Measurements from ENCODE around the gene SAG. TPM values are rescaled to one million over a fixed set of nuclear protein-coding genes. Genes with fewer than 3 reads are reported as not detected.

SAG gene
- total RNA-seq, 2 experiments from 2014 or later, result not detected

DNA sequence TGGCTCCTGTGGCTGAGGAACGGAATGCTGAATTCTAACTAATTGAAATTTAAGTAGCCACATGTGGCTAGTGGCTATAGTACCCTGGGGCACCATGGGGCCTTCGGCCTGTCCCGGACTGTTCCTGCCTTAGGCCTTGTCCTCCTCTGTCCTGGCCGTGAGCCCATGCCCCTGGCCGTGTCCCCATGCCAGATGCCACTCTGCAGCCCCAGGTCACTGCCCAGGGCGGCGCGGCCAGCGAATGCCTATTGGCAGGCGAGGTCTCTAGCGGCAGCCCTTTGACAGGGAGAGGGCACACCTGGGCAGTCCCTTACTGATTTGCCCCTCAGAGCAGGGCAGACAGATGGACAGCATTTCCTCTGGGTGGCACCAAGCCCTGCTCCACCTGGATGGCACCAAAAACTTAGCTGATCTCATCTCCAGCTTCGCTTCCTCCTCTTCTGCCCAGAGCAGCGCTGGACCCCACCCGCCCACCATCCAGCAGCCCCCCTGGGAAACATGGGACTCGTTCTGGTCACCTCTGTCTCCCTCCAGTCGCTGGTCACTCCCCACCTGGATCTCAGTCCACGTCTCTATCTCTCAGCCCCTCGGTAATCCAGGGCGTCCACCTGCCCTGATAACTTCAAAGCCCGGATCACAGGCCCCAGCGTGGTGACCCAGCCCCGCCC lies 45.6 kb downstream of the SAG start:
- Mint-ChIP-seq H3K36me3 (ENCODE audit: low read depth) (peaks cover 24% of the 10 kb centered on the region), H3K4me1 (peaks cover 68% of the 10 kb centered on the region), H3K27ac (peak overlapping the region; percentile 93), H3K4me3 (peak overlapping the region; percentile 83), H3K27me3 (no peaks in the 10 kb centered on the region), H3K9me3 (no peaks in the 10 kb centered on the region)
- no peak for DNase-seq
- ChIA-PET POLR2A (no interaction called here), CTCF (interaction anchor here (0.6 to 2.0 kb wide), 15 partner anchors 9 to 90 kb away, joined by 3 to 12 read pairs (median 4); no protein-coding TSS in a partner anchor)

DNA sequence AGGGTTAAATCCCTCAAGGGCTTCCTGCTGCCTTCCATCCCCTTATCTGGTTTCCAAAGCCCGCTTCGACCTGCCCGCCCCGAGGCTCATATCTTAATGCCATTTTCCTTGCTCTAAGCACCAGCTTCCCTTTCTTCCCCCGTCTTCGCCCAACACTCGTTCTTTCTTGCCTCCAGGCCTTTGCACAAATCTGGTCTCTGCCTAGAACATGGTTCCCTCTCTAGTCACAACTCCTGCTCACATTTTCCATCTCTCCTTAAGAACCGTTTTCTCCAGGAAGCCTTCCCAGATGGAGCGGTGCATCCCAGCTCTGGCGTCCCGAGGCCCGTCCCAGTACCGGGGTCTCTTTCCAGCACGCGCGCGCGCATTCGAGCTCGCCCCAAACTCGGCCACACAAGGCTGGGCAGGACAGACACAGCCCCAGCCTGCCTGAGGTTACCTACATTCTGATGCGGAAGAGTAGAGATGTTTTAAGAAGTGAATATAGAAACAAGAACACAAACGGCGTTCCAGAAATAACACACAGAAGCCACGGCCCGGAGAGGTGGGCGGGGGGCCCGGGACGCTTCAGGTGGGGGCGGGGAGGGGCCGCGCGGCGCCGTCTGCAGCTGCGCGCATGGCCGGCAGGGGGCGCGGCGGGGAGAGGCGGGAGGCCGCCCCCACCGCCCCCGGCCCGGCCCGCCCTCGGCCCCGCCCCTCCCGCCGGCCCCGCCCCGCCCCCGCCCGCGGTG lies 46.3 kb downstream of the SAG start, which contains the start of gene DGKD:
Gene DGKD (plus strand): TSS at position 726 of the 731 bp plus-strand sequence. CDS start 25 bp downstream, outside the sequence.
- DNase-seq, result peak; percentile 69
- ChIA-PET CTCF (interaction anchor here (0.6 to 2.0 kb wide), 16 partner anchors 8 to 91 kb away, joined by 3 to 12 read pairs (median 4); no protein-coding TSS in a partner anchor), POLR2A (interaction anchor here (1.0 kb wide), 1 partner anchor 22 kb away, joined by 3 read pairs; no protein-coding TSS in a partner anchor)
- Mint-ChIP-seq H3K27me3 (no peaks in the 10 kb centered on the region), H3K27ac (peak within 1 kb of the TSS; percentile 93), H3K4me3 (peak within 1 kb of the TSS; percentile 83), H3K36me3 (ENCODE audit: low read depth) (peaks cover 29% of the 10 kb centered on the region), H3K4me1 (peaks cover 73% of the 10 kb centered on the region), H3K9me3 (no peaks in the 10 kb centered on the region)

DNA sequence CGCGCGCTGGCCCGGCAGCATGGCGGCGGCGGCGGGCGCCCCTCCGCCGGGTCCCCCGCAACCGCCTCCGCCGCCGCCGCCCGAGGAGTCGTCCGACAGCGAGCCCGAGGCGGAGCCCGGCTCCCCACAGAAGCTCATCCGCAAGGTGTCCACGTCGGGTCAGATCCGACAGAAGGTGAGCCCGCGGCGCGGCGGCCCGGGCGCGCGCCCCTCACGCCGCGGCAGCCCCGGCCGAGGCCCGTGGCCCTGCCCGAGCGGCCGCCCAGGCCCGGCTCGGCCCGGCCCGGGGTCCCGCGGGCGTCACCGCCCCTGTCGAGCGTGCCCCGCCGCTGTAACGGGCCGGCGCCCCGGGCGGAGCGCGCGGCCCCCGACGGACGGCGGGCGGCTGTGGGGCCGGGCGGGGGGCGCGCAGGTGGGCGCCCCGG lies 46.9 kb downstream of the SAG start:
- no peaks in the 10 kb centered on the region for H3K9me3 Mint-ChIP-seq
- no peak overlapping the region for H3K27ac Mint-ChIP-seq
- ChIA-PET POLR2A (interaction anchor here (1.0 kb wide), 1 partner anchor 23 kb away, joined by 3 read pairs; no protein-coding TSS in a partner anchor), CTCF (interaction anchor here (1.0 to 2.0 kb wide), 9 partner anchors 9 to 88 kb away, joined by 3 to 12 read pairs (median 4); no protein-coding TSS in a partner anchor)
- H3K27me3 Mint-ChIP-seq, result no peaks in the 10 kb centered on the region
- H3K4me3 Mint-ChIP-seq, result no peak overlapping the region
- H3K36me3 Mint-ChIP-seq (ENCODE audit: low read depth), result peaks cover 31% of the 10 kb centered on the region
- H3K4me1 Mint-ChIP-seq, result peaks cover 72% of the 10 kb centered on the region
- no peak for DNase-seq

DNA sequence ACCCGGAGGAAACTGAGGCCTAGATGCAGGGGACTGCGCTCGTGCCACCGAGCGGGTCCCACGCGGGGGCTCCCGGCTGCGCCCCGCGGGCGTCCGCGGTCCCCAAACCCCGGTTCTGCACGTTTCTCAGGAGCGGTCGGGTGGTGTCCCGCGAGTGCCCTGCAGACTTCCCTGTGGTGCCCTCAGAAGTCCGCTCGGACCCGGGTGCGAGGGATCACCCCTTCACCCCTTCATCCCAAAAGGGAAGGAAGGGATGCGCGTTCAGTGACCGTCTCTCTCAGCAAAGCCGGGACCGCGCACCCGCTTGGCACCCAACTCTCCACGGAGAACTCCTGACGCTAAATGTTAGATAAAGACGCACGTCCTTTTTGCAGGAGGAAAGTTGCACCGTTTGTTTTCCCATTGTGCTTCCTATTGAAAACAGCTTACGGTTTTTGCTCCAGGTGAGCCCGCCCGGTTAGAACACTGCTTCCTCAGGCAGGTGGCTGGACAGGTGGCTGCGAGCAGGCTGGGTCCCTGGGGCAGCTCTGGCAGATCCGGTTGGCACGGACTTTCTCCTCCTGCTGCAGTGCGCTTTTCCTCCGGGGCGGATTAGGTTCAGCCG lies 47.5 kb downstream of the SAG start:
- ChIA-PET POLR2A (no interaction called here), CTCF (interaction anchor here (1.0 to 2.0 kb wide), 7 partner anchors 10 to 84 kb away, joined by 3 to 8 read pairs (median 3); no protein-coding TSS in a partner anchor)
- Mint-ChIP-seq H3K27ac (peak overlapping the region; percentile 81), H3K27me3 (no peaks in the 10 kb centered on the region), H3K4me1 (peaks cover 75% of the 10 kb centered on the region), H3K9me3 (no peaks in the 10 kb centered on the region), H3K36me3 (ENCODE audit: low read depth) (peaks cover 36% of the 10 kb centered on the region), H3K4me3 (peak overlapping the region; percentile 82)
- peak; percentile 13 for DNase-seq

DNA sequence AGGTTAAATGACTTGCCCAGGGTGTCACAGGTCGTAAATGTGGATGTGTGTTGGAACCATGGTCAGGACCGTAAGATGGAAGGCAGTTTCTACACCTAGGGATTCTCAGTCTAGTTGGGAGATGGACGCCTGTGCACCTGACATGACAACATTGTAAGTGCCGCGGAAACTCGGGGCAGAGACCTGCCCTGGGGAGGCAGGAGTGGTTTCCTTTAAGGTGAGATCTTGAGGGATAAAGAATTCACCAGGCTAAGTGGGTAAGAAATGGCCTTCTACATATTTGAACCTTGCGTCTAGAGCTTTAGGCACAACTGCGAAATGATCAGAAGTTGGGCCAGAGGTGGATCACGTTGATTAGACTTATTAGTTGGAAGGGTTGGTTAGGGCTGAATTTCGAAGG lies 48.3 kb downstream of the SAG start:
- DNase-seq, result no peak
- ChIA-PET CTCF (interaction anchor here (1.0 to 2.9 kb wide), 5 partner anchors 9 to 83 kb away, joined by 3 to 13 read pairs (median 3); no protein-coding TSS in a partner anchor), POLR2A (interaction anchor here (0.6 kb wide), 1 partner anchor 86 kb away, joined by 6 read pairs; no protein-coding TSS in a partner anchor)
- H3K36me3 Mint-ChIP-seq (ENCODE audit: low read depth), result peaks cover 39% of the 10 kb centered on the region
- peak overlapping the region; percentile 82 for H3K4me3 Mint-ChIP-seq
- H3K27ac Mint-ChIP-seq, result peak overlapping the region; percentile 81
- no peaks in the 10 kb centered on the region for H3K9me3 Mint-ChIP-seq
- no peaks in the 10 kb centered on the region for H3K27me3 Mint-ChIP-seq
- H3K4me1 Mint-ChIP-seq, result peaks cover 68% of the 10 kb centered on the region

DNA sequence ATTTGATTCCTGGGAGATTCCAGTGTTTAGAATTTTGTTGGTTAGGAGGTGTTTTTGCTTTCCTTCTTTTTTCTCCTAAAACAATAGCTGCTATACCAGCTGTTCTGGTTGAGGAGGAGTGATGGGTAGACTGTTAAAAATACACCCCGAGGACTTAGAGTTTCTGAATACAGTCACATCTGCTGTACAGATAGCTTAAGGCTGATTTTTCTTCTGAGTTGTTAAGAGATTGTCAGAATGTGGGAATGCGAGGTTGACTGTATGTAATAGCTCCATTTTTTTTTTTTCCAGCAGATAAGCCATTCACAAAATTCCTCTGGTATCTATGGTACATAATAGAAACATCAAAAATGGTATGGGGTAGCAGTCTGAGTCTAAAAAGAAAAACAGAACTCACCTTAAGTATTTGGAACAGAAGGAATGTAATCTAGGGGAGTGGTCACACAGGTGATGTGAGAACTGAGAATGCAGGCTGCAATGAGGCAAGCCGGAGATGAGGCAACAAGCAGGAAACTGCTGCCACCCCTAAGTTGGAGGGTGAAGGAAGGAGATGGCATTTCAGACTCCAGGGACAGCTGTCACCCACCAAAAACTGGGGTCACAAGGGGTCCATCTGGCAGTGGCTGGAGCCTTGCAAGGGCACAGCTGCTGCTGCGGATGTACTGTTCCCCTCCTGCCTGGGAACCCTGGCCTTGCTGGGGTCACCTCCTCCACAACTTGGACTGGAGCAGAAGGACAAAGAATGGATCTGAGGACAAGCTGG lies 49.1 kb downstream of the SAG start:
- no peaks in the 10 kb centered on the region for H3K9me3 Mint-ChIP-seq
- ChIA-PET POLR2A (interaction anchor here (0.6 to 0.7 kb wide), 2 partner anchors 62 to 87 kb away, joined by 3 to 6 read pairs; no protein-coding TSS in a partner anchor), CTCF (interaction anchor here (1.2 to 2.9 kb wide), 6 partner anchors 9 to 113 kb away, joined by 3 to 13 read pairs (median 4); no protein-coding TSS in a partner anchor)
- H3K27ac Mint-ChIP-seq, result no peak overlapping the region
- peaks cover 62% of the 10 kb centered on the region for H3K4me1 Mint-ChIP-seq
- peak overlapping the region; percentile 82 for H3K4me3 Mint-ChIP-seq
- no peak for DNase-seq
- H3K36me3 Mint-ChIP-seq (ENCODE audit: low read depth), result peaks cover 44% of the 10 kb centered on the region
- no peaks in the 10 kb centered on the region for H3K27me3 Mint-ChIP-seq

DNA sequence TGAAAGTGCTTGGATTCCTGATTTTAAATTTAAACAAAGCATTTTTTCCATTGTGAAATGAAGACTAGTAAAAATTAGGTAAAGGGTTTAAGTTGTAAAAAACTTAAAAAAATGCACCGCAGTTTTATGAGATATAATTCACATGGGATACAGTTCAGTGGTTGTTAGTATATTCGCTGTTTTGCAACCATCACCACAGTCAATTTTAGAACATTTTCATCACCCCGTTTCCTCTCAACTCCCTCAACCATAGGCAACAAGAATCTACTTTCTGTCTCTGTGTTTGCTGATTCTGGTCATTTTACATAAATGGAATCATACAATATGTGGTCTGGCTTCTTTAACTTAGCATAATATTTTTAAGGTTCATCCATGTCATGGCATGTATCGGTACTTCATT lies 50.7 kb downstream of the SAG start:
- Mint-ChIP-seq H3K36me3 (ENCODE audit: low read depth) (peaks cover 50% of the 10 kb centered on the region), H3K4me3 (no peak overlapping the region), H3K4me1 (peaks cover 58% of the 10 kb centered on the region), H3K9me3 (no peaks in the 10 kb centered on the region), H3K27me3 (no peaks in the 10 kb centered on the region), H3K27ac (no peak overlapping the region)
- POLR2A ChIA-PET, result no interaction called here
- no peak for DNase-seq
- CTCF ChIA-PET, result interaction anchor here (1.4 to 2.9 kb wide), 2 partner anchors 8 to 14 kb away, joined by 4 to 13 read pairs; no protein-coding TSS in a partner anchor

DNA sequence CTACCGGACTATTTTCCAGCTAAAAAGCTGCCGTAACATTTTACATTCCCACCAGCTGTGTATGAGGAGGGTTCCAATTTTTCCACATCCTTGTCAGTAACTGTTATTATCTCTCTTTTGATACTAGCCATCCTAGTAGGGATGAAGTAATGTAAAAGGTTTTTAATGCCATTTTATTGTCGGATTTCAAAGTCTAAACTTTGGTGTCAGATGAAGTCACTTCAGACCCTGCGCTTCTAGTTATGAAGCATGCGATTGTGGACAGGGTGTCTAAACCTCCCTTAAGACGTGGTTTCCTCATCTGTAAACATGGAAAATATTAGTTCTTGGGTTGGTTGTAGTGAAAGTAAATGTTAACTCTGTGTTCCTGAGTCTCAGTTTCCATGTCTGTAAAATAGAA lies 51.3 kb downstream of the SAG start:
- DNase-seq, result no peak
- H3K27ac Mint-ChIP-seq, result no peak overlapping the region
- POLR2A ChIA-PET, result no interaction called here
- peaks cover 52% of the 10 kb centered on the region for H3K4me1 Mint-ChIP-seq
- H3K4me3 Mint-ChIP-seq, result no peak overlapping the region
- peaks cover 2% of the 10 kb centered on the region for H3K9me3 Mint-ChIP-seq
- CTCF ChIA-PET, result no interaction called here
- H3K36me3 Mint-ChIP-seq (ENCODE audit: low read depth), result peaks cover 56% of the 10 kb centered on the region
- no peaks in the 10 kb centered on the region for H3K27me3 Mint-ChIP-seq

DNA sequence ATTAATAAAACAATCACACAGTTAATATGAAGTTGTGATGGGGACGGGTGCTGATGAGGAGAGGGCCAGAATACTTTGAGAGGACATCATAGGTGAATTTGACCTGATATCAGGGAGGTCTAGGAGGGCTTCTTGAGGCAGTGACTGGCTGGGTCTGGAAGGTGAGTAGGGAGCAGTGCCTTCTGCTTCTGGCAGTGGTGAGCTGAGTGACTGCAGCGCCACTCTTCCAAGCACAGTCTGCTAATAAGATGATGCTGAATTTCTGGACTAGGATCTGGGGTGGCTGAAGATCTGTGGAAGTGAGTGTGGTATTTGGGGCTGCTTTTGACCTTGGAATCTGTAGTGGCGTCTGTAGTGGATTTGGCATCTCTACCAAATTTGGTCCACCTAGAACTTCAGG lies 52.2 kb downstream of the SAG start:
- peaks cover 2% of the 10 kb centered on the region for H3K9me3 Mint-ChIP-seq
- H3K27me3 Mint-ChIP-seq, result no peaks in the 10 kb centered on the region
- DNase-seq, result no peak
- peaks cover 62% of the 10 kb centered on the region for H3K36me3 Mint-ChIP-seq (ENCODE audit: low read depth)
- POLR2A ChIA-PET, result no interaction called here
- CTCF ChIA-PET, result interaction anchor here (2.1 kb wide), 1 partner anchor 28 kb away, joined by 7 read pairs; no protein-coding TSS in a partner anchor
- H3K27ac Mint-ChIP-seq, result no peak overlapping the region
- H3K4me3 Mint-ChIP-seq, result no peak overlapping the region
- peaks cover 52% of the 10 kb centered on the region for H3K4me1 Mint-ChIP-seq

DNA sequence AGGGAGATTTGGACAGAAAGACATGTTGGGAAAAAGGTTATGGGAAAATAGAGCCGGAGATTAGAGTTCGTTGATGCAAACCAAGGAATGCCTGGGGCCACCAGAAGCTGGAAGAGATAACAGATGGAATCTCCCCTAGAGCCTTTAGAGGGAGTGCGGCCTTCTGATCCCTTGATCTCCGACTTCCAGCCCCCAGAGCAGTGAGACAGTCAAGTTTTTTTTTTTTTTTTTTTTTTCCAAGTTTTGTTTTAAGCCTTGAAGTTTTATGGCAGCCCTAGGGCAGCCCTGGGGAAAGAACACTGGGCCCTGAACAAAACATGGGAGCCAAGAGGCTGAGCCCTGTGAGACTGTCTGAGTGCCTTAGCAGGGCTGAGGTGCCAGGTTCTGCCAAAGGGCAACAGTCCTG lies 53.2 kb downstream of the SAG start:
- DNase-seq, result no peak
- H3K4me3 Mint-ChIP-seq, result no peak overlapping the region
- H3K36me3 Mint-ChIP-seq (ENCODE audit: low read depth), result peaks cover 59% of the 10 kb centered on the region
- no peak overlapping the region for H3K27ac Mint-ChIP-seq
- no peaks in the 10 kb centered on the region for H3K27me3 Mint-ChIP-seq
- H3K4me1 Mint-ChIP-seq, result peaks cover 45% of the 10 kb centered on the region
- peaks cover 2% of the 10 kb centered on the region for H3K9me3 Mint-ChIP-seq
- ChIA-PET POLR2A (no interaction called here), CTCF (interaction anchor here (2.0 to 2.1 kb wide), 2 partner anchors 27 to 29 kb away, joined by 6 to 7 read pairs; no protein-coding TSS in a partner anchor)

DNA sequence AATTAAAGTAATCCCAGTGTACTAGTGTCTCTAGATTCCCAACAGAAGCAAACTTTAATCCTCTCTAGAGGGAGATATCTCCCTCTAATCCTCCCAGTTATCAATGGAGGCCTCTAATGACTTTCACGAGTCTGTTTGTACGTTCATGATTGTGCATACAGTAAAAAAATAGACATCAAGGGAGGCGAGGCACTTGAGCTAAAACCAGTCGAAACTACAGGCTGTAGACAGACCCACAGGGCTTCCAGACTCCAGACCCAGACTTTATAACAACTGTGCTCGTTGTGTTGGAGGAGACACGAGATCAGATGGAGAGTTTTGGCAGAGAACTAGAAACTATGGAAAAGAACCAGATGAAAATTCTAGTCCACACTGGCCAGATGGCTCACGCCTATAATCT lies 53.7 kb downstream of the SAG start:
- CTCF ChIA-PET, result interaction anchor here (2.0 to 2.1 kb wide), 2 partner anchors 27 to 30 kb away, joined by 6 to 7 read pairs; no protein-coding TSS in a partner anchor
- Mint-ChIP-seq H3K36me3 (ENCODE audit: low read depth) (peaks cover 58% of the 10 kb centered on the region), H3K4me1 (peaks cover 42% of the 10 kb centered on the region), H3K27me3 (no peaks in the 10 kb centered on the region), H3K4me3 (no peak overlapping the region), H3K9me3 (peaks cover 2% of the 10 kb centered on the region), H3K27ac (no peak overlapping the region)
- POLR2A ChIA-PET, result no interaction called here
- DNase-seq, result no peak

DNA sequence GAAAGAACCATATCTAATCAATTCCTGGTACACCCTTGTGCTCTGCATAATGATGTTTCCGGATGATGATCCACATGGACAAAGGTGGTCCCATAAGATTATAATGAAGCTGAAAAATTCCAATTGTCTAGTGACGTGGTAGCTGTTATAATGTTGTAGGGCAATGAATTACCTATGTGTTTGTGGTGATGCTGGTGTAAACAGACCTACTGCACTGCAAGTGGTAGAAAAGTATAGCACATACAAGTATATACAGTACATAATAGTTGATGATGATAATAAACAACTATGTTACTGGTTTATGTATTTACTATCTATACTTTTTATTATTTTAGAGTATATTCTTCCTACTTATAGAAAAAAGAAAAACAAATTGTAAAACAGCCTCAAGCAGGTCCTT lies 55.1 kb downstream of the SAG start:
- ChIA-PET CTCF (interaction anchor here (1.4 kb wide), 1 partner anchor 9 kb away, joined by 4 read pairs; no protein-coding TSS in a partner anchor), POLR2A (no interaction called here)
- H3K9me3 Mint-ChIP-seq, result peaks cover 2% of the 10 kb centered on the region
- peaks cover 32% of the 10 kb centered on the region for H3K4me1 Mint-ChIP-seq
- no peak overlapping the region for H3K4me3 Mint-ChIP-seq
- no peak overlapping the region for H3K27ac Mint-ChIP-seq
- no peaks in the 10 kb centered on the region for H3K27me3 Mint-ChIP-seq
- DNase-seq, result no peak
- H3K36me3 Mint-ChIP-seq (ENCODE audit: low read depth), result peaks cover 53% of the 10 kb centered on the region
